SK-N-MC (cell line): ENCODE measurements around the gene PC.

ENCODE experiments used
- EZH2 ChIP-seq: fragments of 200-600 bp; sonication (generic); IDR thresholded peaks from one replicate; pipeline ENCODE4 v1.6.1; 2017; ENCODE audit warnings: antibody characterized with exemption
- POLR2AphosphoS5 ChIP-seq: IDR thresholded peaks from 2 replicates; pipeline ENCODE4 v1.6.1; 2012; ENCODE audit warnings: mild to moderate bottlenecking, low read depth, low read length, borderline replicate concordance

- no peak for TF ChIP-seq EZH2
- TF ChIP-seq POLR2AphosphoS5 = no peak
Measured at GRCh38 chr11:66834539-66834845, 123.7 kb downstream of the PC start.
